KBM-7 (cell line): ENCODE results near the gene ATG5.

Experiments used
- DNase-seq: peaks from one replicate; pipeline ENCODE4 v3.0.0-alpha.2; 2015
- in situ Hi-C: fragments of 300-500 bp; cut with MboI; formaldehyde crosslinking; loops from 2 replicates; pipeline ENCODE4 v1.14.3; 2020; ENCODE audit warnings: low sequenced_read_pairs, low pct_unique_long_range_greater_than_20kb, mixed read lengths

The ATG5 gene

DNA sequence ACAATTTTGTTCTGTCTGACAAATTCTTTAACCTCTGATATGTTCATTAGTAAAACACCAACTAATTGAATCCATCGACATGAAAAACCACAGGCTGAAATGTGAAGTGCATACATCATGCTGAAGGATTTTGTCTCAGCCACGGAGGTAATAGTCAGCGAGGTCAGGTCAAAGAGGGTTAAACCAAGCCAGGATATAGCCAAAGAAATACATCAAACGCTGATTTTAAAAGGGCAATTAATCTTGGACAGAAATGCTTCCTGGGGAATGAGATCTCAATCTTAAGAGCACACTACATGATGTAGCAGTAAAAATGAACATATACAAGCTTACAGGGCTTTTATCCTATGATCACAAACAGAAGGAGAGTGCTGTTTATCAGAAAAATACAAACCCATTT is 132.7 kb downstream of the ATG5 start:
- DNase-seq: no peak
- in situ Hi-C loops: no loop called here

DNA sequence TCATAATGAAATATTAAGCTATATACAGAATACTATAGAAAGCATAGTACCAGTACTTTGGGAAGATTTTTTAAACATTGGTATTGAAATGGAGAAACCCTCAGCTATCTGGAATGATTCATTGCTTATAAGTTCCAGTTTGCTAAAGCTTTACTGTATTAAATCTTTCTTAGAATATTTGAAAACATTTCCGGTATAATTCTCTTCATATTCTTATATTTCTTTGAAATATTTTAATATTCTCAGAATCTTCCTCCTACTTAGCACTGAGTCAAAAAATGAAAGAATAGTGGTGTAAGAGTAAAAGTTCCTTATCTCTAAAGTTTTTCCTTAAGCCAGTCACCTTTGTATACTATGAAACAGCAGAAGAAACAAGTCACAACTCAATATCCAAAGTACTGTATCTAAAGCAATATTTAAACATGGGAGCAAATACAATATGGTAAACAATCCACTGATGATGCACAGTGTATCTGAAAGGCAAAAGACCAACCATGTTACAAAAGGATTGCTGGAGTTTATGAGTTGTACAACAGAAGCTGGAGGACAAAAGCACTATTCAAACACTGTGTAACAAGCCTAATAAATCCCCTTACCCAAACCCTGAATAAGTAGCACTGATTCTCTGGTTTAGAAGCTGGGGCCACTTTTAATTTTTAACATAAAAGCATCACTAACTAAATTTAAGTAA is 137.3 kb downstream of the ATG5 start:
- in situ Hi-C loops: no loop called here
- DNase-seq: no peak

DNA sequence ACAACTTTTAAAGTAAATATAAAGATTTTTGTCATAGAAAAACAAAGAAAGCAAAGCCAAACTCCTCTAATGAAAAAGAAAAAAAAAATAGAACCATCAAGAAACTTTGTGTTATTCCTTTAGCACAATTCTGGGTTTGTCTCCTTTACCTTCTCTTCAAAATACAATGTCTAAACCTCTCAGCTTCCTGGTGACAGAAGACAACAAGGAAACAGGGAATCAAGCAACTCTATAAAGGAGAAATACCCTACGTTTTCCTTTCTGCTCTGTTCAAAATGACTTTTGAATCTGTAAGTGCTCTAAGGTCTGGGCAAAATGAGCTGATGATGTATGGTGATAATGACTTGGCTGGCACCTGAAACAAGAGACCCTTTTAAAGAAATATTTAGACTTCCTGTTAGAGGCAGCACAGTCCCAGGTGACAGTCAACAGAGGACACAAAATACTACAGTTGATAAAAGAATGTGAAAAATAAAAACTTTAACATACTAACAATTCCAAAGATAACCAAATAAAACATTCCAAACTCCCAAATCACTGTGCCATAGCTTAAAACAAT is 138.1 kb downstream of the ATG5 start:
- in situ Hi-C loops: no loop called here
- DNase-seq: no peak

DNA sequence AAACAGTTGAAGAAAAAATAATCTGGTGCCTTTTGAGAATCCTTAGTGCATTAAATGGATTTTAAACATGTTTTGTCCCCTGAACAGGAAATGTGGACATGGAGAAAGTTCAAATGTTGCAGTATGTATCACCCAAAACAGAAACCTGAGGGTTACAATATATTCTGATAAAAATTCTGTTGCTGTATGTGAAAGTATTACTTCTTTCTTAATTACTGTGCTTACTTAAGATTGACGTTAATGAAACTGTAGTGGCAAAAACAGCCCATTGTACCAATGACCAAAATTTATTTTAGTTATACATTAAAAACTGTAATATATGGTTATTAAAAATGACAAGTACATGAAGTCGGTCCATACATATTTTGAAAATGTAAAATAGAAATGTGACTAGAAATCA is 138.8 kb downstream of the ATG5 start:
- in situ Hi-C loops: no loop called here
- DNase-seq: no peak

DNA sequence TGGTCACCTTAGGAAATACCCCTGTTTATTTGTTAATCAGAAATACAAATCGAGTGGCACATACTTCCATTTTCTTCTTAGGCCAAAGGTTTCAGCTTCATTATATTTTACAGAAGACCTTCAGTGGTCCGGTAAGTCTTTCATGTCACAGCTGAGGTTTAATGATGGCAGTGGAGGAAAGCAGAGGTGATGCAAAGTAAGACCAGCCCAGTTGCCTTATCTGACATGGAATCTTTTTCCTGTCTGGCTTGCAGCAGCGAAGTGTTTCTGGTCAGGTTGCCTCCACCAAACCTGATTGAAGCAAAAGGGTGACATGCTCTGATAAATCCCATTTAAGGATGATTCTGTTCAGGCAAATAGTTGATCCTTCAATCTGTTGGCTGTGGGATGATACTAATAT is 139.4 kb downstream of the ATG5 start:
- no peak for DNase-seq
- in situ Hi-C loops: no loop called here

DNA sequence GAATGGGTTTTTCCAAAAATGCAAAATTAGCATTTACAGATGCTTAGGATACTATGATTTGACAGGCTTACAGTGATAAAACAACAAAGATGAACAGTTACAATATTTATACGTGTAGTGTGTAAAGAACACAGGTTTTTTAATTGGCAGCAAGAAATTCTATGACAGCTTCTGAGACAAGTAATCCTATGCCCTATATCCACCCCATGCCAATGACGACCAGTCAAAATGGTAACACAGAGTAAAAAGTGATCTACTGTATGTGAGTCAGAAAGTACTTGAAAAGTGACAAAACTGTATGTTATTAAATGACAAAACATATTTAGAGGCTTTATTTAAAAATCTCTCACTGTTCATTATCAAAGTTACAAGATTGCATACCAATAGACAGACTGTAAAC is 139.9 kb downstream of the ATG5 start:
- in situ Hi-C loops: no loop called here
- no peak for DNase-seq

DNA sequence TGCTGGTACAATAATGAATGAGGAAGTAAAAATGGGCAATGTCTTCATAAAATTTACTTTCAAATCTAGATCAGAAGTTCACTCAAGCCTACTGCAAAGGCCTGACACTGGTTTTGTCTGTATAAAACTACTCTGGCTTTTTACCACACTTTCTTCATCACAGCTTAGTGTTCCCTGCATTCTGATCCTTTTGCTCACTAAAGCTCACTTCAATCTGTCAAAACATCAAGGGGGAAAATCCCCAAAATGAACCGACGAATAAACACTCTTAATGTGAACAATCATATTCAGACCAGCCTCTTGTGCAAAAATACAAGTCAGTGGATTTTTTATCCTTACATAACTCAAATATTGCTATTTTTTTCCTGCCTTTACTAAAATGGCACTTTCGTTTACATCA is 140.9 kb downstream of the ATG5 start:
- no peak for DNase-seq
- in situ Hi-C loops: no loop called here

DNA sequence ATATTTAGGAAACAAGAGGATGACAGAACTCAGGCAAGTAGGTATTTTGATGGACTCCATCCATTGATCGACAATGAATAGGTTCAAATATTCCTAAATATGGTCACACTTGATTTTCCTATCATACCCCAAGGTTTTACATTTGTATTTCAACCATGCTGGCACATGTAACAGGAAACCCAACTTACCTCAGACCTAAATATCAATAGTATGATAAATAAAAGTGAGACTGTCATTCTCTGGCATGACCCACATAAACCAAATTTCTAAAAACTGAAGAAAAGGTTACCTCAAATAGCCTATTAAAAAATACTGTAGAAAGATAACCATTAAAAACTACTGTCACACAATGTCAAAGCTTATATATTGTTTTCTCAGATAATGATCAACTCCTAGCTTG is 142.1 kb downstream of the ATG5 start:
- in situ Hi-C loops: no loop called here
- no peak for DNase-seq

DNA sequence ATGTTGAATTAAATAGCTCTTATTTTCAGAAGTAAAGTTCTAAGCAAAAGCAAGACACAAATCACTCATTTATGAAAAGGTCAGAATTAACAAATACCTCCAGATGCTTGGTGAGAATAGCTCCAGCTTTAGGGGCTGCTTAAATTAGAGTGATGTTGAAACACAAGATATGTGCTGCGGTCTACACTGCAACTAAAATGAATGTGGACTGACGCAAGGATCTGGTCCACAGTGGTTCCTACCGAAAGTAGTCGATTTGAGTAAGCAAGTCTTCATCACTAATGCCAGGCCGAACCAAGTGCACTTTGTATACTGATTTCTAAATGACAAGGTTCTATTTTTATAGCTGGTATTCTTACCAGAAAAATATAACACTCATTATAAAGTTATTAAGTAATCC is 143.1 kb downstream of the ATG5 start:
- DNase-seq: no peak
- in situ Hi-C loops: no loop called here

DNA sequence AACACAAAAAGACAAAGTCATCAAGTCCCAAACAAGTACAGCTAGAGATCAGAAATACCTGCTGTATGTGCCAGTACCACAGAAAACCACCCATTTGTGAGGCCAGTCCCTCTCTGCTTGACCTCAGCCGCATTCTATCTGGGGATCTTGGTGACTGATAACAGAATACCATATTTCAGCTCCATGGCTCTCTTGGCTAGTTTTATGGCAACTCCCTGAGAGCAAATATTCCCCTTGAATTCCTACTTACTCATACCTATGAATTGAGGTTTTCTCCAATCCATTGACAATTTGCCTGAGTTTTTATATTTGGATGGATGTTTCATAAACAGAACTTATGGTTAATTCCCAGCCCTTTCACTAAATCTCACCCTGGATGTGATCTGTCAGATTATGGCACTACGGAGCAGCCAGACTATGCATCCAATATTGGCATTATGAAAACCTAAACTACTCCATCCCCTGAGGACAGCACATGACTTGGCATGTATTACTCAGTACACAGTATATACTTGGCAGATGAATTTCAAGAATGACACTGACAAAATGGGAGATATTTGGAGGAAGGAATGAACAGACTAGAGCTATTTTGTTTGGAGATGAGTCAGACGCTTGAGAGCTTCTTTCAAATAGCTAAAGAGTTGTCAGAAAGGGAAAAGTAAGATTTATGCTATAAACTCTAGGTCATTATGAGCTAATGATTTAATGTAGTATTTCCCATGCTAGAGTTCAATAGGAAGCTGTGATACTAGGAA is 143.7 kb downstream of the ATG5 start:
- DNase-seq: no peak
- in situ Hi-C loops: no loop called here

DNA sequence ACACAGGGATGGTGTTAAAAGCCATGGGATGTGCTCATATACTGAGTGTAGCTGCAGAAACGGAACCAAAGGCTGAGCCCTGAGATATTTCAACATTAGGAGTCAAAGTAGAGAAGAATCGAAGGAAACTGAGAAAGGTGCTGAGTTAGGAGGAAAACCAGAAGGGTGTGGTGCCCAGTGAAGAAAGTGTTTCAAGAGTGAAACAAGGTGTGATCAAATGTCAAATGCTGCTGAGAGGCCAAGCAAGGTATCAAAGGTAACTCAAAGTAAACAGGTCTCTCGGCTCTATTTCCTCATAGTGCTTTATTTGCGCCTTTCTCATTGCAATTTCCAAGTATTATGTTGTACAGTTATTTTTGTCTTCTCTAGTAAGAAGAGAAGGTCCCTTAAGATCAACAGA is 145.4 kb downstream of the ATG5 start:
- in situ Hi-C loops: no loop called here

DNA sequence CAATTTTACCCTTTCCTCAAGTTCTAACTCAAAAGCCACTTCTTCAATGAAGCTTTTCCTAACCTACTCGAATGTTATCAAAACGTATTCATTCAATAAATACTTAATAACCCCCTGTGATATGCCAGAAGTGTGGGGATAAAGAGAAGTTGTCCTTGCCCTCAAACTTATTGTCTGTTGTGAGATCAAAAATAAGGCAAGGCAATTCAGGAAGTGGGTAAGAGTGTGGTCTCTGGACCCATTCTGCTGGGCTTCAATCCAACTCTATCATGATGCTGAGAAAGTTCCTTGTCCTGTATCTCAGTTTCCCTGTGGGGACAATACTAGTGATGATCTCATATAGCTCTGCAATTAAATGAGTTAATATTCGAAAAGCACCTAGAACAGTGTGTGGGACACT is 146.7 kb downstream of the ATG5 start:
- DNase-seq: peak; percentile 27
- in situ Hi-C loops: no loop called here

More for the DNA sequence above, 145.4 kb downstream of the ATG5 start:
- no peak for DNase-seq

DNA sequence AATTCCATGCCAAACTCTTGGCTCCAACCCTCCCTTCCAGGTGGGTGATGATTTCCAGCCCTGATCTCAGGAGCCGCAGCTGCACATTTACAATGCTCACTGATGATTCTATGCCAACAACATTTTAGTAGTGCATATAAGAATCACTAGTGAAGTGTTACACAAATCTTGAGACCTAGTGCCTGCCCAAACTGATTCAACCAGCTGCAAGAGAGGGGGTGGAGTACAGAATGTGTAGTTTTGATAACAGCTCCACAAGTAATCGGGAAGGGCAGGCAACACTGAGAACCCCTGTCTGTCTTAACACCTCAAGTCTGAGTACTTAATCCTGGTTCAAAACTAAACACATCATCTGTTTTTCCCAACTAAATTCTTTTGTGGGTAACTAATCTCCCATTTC is 147.8 kb downstream of the ATG5 start:
- in situ Hi-C loops: no loop called here
- DNase-seq: no peak

DNA sequence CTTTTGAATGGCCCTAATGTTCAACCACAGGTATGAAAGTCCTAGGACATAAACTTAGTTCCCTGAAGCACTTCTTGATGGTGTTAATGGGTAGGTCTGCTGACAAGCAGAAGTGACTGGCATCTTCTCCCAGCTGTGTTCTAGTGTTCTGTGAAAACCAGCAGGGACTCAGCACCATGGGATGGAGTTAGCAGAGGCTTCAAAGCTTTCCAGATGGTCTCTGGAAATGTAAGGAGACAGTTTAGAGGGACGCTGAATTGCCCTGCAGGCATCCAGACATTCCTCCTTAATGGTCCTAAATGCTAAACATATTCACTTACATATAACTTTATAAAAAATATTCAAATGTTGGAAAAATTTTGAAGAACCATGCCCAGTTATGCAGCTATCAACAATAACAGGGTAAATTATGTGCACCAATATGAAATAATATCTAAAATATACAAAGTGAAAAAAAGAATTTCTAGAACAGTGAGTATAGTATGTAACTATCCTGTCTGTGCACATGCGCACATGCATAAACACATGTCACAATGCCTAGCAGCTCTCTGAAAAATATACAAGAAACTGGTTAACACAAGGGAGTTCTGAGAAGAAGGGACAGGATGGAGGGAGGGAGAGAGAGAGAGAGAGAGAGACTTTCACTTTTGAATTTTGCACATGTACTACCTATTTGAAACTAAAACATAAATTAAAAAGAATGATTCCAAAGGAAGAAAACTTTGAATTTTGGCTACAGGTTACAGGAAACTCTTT is 152.3 kb downstream of the ATG5 start:
- in situ Hi-C loops: no loop called here
- DNase-seq: no peak

DNA sequence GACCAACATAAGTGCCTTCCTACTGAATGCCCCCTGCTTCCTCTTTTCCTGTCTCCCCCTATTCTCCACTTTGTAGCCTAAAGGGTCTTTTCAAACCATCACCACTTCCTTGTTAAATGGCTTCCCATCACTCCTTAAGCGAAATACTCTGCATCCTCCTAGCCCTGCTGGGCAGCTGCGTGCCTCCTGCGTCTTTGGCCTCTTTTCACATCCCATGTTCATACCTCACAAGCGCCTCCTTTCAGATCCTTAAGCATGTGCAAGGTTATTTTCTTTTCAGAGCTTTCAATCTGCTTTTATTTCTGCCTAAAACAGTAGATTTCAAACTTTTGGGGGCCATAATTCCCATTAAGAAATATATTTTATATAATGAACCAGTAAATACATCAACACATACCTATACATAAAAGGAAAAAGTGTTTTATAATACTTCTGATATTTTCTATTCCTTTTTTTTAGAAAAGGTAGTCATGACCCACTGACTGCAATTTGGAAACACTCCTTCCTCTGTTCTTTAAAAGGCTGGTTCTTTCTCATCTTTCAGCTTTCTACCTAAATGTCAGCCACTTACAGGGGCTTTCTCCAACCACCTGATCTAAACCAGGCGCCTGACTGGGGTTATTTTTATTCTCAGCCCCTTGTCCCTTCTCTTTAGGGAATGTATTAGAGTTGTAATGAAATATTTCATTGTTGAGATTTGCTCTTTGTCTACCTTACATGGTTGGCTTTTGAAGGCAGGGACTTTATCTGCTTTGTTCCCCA is 155.3 kb downstream of the ATG5 start:
- DNase-seq: no peak
- in situ Hi-C loops: no loop called here

DNA sequence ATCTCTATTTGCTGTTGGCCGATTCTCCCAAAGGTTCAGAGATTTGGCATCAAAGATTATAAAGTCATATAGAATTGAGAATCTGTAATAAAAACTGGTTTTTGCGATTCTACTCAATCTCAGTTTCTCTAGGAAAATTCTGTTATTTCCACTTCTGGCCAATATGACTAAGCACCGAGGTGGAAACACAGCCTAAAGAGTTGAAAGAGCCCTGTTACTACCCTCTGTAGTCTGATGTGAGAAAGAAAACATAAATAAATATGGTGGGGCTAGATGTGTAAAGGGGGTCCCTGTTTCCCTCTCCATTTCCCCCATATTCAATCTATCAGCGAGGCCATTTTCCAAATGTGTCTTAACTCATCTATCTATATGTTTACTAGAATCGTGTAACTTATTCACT is 156.0 kb downstream of the ATG5 start:
- in situ Hi-C loops: no loop called here
- no peak for DNase-seq

DNA sequence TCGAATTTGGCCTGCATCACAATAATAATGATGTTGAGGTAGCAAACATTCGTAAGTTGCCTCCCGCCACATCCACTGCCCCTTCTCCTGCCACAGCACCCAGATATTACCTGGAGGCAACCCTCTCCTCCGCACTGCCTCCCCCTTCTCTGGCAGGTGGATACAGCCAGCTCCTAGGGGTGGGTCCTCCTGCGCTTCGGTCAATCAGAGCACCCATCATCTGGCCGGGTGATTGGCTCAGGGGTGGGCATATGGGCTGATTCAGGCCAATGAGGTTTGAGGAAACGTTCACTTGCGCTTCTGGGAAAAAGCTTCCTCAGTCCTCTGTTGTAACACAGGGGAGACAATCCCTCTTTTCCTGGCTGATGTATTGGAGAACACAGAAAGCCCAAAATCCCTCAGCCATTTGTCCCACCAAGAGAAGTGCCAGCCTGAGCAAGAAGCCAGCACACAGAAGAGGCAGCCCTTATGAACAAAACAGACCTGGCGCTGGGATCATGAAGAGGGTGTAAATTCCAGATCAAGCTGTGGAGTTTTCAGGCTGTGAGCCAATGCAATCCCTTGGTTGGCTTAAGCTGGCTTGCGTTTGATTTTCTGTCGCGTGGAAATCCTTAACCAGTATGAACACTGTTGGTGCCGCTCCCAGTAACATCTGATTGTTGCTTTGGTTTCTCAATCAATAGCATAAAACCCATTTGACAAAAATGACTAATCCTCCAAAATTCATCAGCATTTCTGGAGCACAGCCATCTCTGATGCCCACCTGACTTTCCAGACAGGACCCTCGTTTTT is 157.3 kb downstream of the ATG5 start:
- in situ Hi-C loops: no loop called here
- DNase-seq: no peak

DNA sequence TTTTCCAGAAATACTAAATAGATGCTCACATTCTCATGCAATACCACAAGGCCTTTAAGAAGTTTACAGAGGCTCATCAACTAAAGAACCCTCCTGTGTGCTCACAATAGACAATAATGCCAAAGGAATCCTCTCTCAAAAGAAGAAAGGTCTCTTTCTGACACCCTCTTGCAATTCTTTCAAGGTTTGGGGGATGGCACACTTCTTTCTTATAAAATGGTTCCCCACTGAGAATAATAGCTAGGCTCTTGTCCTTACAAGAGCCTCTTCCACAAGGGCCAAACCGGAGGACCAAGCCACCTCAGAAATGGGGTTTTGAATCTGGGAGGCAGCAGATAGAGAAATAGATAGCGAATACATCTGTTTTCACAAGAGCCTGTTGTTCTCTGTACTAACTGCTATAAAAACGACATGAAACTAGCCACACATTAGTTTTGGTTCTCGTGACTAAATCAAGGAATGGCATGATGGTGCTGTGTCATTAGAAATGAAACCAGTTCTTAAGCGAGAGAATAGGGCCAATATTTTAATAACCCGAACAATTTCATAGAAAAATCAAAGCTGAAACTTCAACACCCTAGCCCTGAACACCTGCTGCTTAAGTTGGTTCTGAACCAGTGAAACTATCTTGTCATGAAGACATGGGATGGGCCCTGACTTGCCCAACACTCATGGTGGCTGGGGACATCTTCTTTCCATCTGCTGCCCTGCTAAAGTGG is 158.3 kb downstream of the ATG5 start:
- no peak for DNase-seq
- in situ Hi-C loops: no loop called here
